Esophagus muscularis mucosa (tissue), 2 donors: Measurements from ENCODE around the gene MPL.

Experiments
- POLR2A ChIP-seq: fragments of 450-650 bp; IDR thresholded peaks from one replicate; pipeline ENCODE4 v1.6.1; 2017; ENCODE audit warnings: antibody characterized with exemption, moderate library complexity, mild to moderate bottlenecking, low read depth
- POLR2AphosphoS5 ChIP-seq, 2 donors: sonication (generic); formaldehyde crosslinking; IDR thresholded peaks; one replicate each; pipeline ENCODE4 v1.6.1; 2017; ENCODE audit warnings: antibody characterized with exemption in 2 of 2

DNA sequence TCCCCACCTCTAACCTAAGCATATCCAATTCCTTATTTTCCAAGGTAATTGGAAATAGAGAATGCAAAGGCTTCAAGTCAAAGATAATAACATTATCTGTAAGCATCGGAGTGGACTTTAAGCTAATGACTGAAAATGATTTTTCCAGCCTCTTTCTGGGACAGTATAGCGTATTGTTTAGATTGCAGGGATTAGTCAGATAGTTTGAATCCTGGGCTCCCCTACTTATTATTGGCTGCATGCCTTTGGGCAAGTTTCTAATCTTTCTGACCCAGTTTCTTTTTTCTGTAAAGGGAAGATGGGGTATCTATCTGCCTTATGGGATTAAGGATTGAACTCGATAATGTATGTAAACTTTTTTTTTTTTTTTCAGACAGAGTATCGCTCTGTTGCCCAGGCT is 19.6 kb downstream of the MPL start:
- no peak for TF ChIP-seq POLR2AphosphoS5 (IDR thresholded peaks at IDR 0.05)
- TF ChIP-seq POLR2A: no peak
